ENCODE measurements around the gene PRR11. TPM values are rescaled to one million over a fixed set of nuclear protein-coding genes. Genes with fewer than 3 reads are reported as not detected.
"Not testable (repeated sequence)": the region's sequence is repeated elsewhere in the genome, so short reads cannot be mapped to it uniquely, and the experiment has no call there.

The PRR11 gene
- total RNA-seq, 4 donors from 2014 or later: 0.20 to 7.9 (median 0.53) TPM; not detected in 1

- TF ChIP-seq POLR2A (IDR thresholded peaks at IDR 0.05) (no peak), CTCF (IDR thresholded peaks at IDR 0.05 in 4 of 5, conservative IDR thresholded peaks at IDR 0.05 in 1 of 5) (no peak)
Observed at GRCh38 chr17:59131131-59131530, 24.4 kb upstream of the PRR11 start.

GRCh38 chr17:59138339-59138738, 17.2 kb upstream of the PRR11 start:
- intact Hi-C loops (cut with DNase I; ENCODE audit: low total_unique reads); H3K4me3 ChIP-seq; H3K4me1 ChIP-seq; ATAC-seq; in situ Hi-C loops (cut with MboI; ENCODE audit: low sequenced_read_pairs in 4 of 4); H3K27ac ChIP-seq; H3K9me3 ChIP-seq; H3K36me3 ChIP-seq; DNase-seq; H3K27me3 ChIP-seq: not testable (repeated sequence)

More at GRCh38 chr17:59131131-59131530, 24.4 kb upstream of the PRR11 start:
- no peaks in the 10 kb centered on the region for H3K4me1 ChIP-seq
- H3K27me3 ChIP-seq: no peaks in the 10 kb centered on the region
- no peaks in the 10 kb centered on the region for H3K9me3 ChIP-seq
- no peaks in the 10 kb centered on the region for H3K36me3 ChIP-seq
- no peak overlapping the region for H3K4me3 ChIP-seq
- ATAC-seq (no peak), DNase-seq (no peak)
- in situ Hi-C loops (cut with MboI; ENCODE audit: low sequenced_read_pairs in 4 of 4): no loop called here
- H3K27ac ChIP-seq: no peak overlapping the region
- intact Hi-C loops (cut with DNase I; ENCODE audit: low total_unique reads): no loop called here

GRCh38 chr17:59139939-59140338, 15.6 kb upstream of the PRR11 start:
- ATAC-seq (no peak), DNase-seq (no peak)
- Histone ChIP-seq H3K27me3 (no peaks in the 10 kb centered on the region), H3K9me3 (no peaks in the 10 kb centered on the region), H3K4me1 (no peaks in the 10 kb centered on the region), H3K4me3 (no peak overlapping the region), H3K36me3 (no peaks in the 10 kb centered on the region), H3K27ac (no peak overlapping the region)
- in situ Hi-C loops (cut with MboI; ENCODE audit: low sequenced_read_pairs in 4 of 4) (no loop called here), intact Hi-C loops (cut with DNase I; ENCODE audit: low total_unique reads) (no loop called here)
- TF ChIP-seq CTCF (IDR thresholded peaks at IDR 0.05 in 4 of 5, conservative IDR thresholded peaks at IDR 0.05 in 1 of 5): no peak
- TF ChIP-seq POLR2A (IDR thresholded peaks at IDR 0.05): no peak

- no peak overlapping the region for H3K27ac ChIP-seq
- in situ Hi-C loops (cut with MboI; ENCODE audit: low sequenced_read_pairs in 4 of 4) (no loop called here), intact Hi-C loops (cut with DNase I; ENCODE audit: low total_unique reads) (no loop called here)
- H3K4me1 ChIP-seq: no peaks in the 10 kb centered on the region
- ATAC-seq (no peak), DNase-seq (no peak)
- H3K27me3 ChIP-seq: no peaks in the 10 kb centered on the region
- no peaks in the 10 kb centered on the region for H3K9me3 ChIP-seq
- H3K4me3 ChIP-seq: no peak overlapping the region
- no peaks in the 10 kb centered on the region for H3K36me3 ChIP-seq
- TF ChIP-seq CTCF (IDR thresholded peaks at IDR 0.05 in 4 of 5, conservative IDR thresholded peaks at IDR 0.05 in 1 of 5) (no peak), POLR2A (IDR thresholded peaks at IDR 0.05) (no peak)
Observed at GRCh38 chr17:59141860-59142259, 13.7 kb upstream of the PRR11 start.

- intact Hi-C loops (cut with DNase I; ENCODE audit: low total_unique reads): no loop called here
- no peaks in the 10 kb centered on the region for H3K36me3 ChIP-seq
- H3K27ac ChIP-seq: no peak overlapping the region
- no peak for DNase-seq
- no peak overlapping the region for H3K4me3 ChIP-seq
- no peaks in the 10 kb centered on the region for H3K4me1 ChIP-seq
- TF ChIP-seq POLR2A (IDR thresholded peaks at IDR 0.05) (no peak), CTCF (IDR thresholded peaks at IDR 0.05 in 4 of 5, conservative IDR thresholded peaks at IDR 0.05 in 1 of 5) (no peak)
- in situ Hi-C loops (cut with MboI; ENCODE audit: low sequenced_read_pairs in 4 of 4): no loop called here
- H3K27me3 ChIP-seq: no peaks in the 10 kb centered on the region
- H3K9me3 ChIP-seq: no peaks in the 10 kb centered on the region
- ATAC-seq: no peak
Observed at GRCh38 chr17:59145571-59146096, 9.9 kb upstream of the PRR11 start.
